ENCODE data around the gene EIF1. TPM values are rescaled to one million over a fixed set of nuclear protein-coding genes. Genes with fewer than 3 reads are reported as not detected.
"Not testable (repeated sequence)": the region's sequence is repeated elsewhere in the genome, so short reads cannot be mapped to it uniquely, and the experiment has no call there.

EIF1 gene
- total RNA-seq, 1 donor from 2014 or later: 1,088 TPM

DNA sequence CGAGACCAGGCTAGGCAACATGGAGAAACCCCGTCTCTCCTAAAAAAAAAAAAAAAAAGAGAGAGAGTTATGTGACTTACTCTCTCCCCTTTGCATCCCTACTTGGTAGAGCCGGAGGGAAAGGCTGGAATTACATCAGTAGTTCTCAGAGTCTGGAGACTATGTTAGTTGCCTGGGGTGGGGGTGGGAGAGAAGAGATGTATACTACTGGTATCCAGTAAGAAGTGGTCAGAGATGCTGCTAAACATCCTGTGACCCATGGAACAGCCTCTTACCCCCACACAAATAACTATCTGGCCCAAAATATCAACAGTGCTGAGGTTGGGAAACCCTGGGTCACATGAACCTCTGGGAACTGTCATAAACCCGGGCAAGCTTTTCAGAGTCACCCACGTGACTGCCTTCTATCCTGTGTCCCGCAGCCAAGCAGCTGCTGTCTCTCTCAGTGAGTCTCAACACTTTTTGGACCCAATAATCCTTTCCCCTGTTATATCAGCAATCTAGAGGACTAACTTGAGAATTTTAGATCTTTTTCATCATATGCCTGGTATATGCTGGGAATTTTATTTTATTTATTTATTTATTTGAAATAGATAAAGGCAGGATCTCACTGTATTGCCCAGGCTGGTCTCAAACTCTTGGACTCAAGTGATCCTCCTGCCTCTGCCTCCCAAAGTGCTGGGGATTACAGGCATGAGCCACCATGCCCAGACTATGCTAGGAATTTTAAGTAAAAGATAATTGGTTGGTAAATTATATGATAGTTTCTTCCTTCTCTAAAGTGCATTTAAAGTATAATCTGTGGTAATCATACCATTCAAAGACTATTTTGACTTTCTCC lies 8.7 kb downstream of the EIF1 start:
- H3K36me3 Mint-ChIP-seq (ENCODE audit: unreplicated experiment): no peaks in the 10 kb centered on the region
- TF ChIP-seq, protein P1, sequence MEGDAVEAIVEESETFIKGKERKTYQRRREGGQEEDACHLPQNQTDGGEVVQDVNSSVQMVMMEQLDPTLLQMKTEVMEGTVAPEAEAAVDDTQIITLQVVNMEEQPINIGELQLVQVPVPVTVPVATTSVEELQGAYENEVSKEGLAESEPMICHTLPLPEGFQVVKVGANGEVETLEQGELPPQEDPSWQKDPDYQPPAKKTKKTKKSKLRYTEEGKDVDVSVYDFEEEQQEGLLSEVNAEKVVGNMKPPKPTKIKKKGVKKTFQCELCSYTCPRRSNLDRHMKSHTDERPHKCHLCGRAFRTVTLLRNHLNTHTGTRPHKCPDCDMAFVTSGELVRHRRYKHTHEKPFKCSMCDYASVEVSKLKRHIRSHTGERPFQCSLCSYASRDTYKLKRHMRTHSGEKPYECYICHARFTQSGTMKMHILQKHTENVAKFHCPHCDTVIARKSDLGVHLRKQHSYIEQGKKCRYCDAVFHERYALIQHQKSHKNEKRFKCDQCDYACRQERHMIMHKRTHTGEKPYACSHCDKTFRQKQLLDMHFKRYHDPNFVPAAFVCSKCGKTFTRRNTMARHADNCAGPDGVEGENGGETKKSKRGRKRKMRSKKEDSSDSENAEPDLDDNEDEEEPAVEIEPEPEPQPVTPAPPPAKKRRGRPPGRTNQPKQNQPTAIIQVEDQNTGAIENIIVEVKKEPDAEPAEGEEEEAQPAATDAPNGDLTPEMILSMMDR (IDR thresholded peaks at IDR 0.05; ENCODE audit: partially characterized antibody, unreplicated experiment): no peak
- no peak overlapping the region for H3K4me3 Mint-ChIP-seq (ENCODE audit: unreplicated experiment)
- H3K9me3 Mint-ChIP-seq (ENCODE audit: unreplicated experiment): peaks cover 2% of the 10 kb centered on the region
- peaks cover 5% of the 10 kb centered on the region for H3K27me3 Mint-ChIP-seq (ENCODE audit: unreplicated experiment)
- peaks cover 5% of the 10 kb centered on the region for H3K4me1 Mint-ChIP-seq (ENCODE audit: low read depth, unreplicated experiment)
- H3K27ac Mint-ChIP-seq (ENCODE audit: unreplicated experiment): no peak overlapping the region
- no peak for DNase-seq

DNA sequence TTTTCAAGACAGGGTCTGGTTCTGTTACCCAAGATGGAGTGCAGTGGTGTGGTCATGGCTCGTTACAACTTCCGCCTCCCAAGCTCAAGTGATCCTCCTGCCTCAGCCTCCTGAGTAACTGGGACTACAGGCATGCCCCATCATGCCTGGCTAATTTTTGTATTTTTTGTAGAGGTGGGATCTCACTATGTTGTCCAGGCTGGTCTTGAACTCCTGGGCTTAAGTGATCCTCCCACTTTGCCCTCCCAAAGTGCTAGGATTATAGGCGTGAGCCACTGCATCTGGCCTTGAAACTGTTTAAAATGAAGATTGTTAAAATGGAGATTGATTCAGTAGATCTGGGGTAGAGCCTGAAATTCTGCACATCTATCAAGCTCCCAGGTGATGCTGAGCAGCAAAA lies 12.2 kb downstream of the EIF1 start:
- not testable (repeated sequence) for H3K27ac Mint-ChIP-seq (ENCODE audit: unreplicated experiment); H3K36me3 Mint-ChIP-seq (ENCODE audit: unreplicated experiment); H3K27me3 Mint-ChIP-seq (ENCODE audit: unreplicated experiment); DNase-seq; H3K4me3 Mint-ChIP-seq (ENCODE audit: unreplicated experiment); H3K9me3 Mint-ChIP-seq (ENCODE audit: unreplicated experiment)
- H3K4me1 Mint-ChIP-seq (ENCODE audit: low read depth, unreplicated experiment): peaks cover 12% of the 10 kb centered on the region

DNA sequence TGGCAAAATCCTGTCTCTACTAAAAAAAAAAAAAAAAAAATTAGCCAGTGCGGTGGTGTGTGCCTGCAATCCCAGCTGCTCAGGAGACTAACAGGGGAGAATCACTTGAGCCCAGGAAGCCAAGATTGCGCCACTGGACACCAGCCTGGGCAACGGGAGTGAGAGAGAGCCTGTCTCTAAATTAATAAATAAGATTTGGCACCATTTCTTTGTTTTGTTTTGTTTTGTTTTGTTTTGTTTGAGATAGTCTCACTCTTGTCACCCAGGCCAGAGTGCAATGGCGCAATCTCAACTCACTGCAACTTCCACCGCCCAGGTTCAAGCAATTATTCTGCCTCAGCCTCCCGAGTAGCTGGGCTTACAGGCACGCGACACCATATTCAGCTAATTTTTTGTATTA lies 14.0 kb downstream of the EIF1 start:
- H3K9me3 Mint-ChIP-seq (ENCODE audit: unreplicated experiment): peaks cover 3% of the 10 kb centered on the region
- TF ChIP-seq, protein P1 (IDR thresholded peaks at IDR 0.05; ENCODE audit: partially characterized antibody, unreplicated experiment): no peak
- peaks cover 7% of the 10 kb centered on the region for H3K4me1 Mint-ChIP-seq (ENCODE audit: low read depth, unreplicated experiment)
- no peak overlapping the region for H3K27ac Mint-ChIP-seq (ENCODE audit: unreplicated experiment)
- DNase-seq: no peak
- H3K4me3 Mint-ChIP-seq (ENCODE audit: unreplicated experiment): no peak overlapping the region
- H3K36me3 Mint-ChIP-seq (ENCODE audit: unreplicated experiment): no peaks in the 10 kb centered on the region
- peaks cover 7% of the 10 kb centered on the region for H3K27me3 Mint-ChIP-seq (ENCODE audit: unreplicated experiment)

DNA sequence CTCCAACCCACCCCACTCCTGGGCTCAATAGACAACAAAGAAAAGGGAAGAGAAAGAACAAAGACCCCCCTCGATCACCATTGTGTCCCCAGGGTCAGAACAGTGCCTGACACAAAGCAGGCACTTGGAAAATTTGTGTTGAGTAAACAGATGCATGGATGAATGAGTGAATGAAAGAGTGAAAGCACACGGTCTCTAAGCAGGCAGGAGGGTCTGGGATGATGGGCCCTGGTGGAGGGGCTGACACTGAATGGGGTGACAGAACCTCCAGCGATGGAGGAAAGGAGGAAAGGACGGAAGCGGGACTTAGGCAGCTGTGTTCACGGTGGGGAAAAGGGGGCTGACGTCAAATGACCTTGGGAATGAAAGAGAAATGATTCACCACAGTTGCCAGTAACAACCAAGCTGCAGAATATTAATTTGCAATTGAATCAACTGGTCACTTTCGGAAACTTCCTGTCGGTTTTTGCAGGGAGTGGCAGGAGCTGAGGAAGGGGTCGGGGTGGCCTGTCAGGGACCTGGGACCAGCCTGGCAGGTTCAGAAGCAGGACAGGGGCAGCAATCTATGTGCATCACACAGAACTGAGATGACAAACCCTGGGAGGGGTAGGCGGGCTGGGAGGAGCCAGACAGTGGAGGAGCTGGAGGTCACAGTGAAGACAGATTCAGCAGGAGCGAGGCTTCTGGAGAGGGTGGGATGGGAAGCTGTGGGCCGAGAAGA lies 16.7 kb downstream of the EIF1 start:
- Mint-ChIP-seq H3K27ac (ENCODE audit: unreplicated experiment) (peak overlapping the region; percentile 48), H3K4me1 (ENCODE audit: low read depth, unreplicated experiment) (peaks cover 7% of the 10 kb centered on the region), H3K9me3 (ENCODE audit: unreplicated experiment) (peaks cover 5% of the 10 kb centered on the region), H3K27me3 (ENCODE audit: unreplicated experiment) (peaks cover 7% of the 10 kb centered on the region), H3K4me3 (ENCODE audit: unreplicated experiment) (peak overlapping the region; percentile 12), H3K36me3 (ENCODE audit: unreplicated experiment) (no peaks in the 10 kb centered on the region)
- peak; percentile 37 for DNase-seq
- TF ChIP-seq, protein P1 (IDR thresholded peaks at IDR 0.05; ENCODE audit: partially characterized antibody, unreplicated experiment): no peak

DNA sequence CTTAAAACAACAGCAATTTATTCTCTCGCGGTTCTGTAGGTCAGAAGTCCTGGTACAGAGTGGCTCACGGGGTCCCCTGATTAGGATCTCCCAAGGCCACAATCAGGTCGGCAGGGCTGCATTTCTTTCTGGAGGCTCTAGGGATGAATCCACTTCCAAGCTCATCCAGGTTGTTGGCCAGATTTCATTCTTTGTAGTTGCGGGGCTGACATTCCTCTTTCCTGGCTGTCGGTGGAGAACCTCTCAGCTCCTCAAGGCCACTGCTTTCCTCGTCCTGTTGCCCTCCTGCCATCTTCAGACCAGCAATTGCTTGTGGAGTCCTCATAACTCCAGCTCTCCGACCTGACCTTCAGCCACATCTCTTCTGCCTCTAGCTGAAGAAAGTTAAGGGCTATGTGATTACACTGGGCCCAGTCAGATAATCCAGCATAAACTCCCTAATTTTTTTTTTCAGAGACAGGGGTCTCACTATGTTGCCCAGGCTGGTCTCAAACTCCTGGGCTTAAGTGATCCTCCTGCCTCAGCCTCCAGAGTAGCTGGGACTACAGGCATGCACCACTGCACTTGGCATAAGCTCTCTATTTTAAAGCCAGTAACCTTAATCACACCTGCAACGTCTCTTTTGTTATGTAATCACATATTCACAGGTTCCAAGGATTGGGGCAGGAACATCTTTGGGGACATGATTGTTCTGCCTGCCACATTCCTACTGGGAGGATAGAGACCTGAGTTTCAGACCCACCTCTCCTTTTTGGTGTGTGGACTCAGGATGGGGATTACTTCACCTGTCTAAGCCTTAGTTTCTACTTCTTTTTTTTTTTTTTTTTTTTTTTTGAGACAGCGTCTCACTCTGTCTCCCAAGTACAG lies 19.4 kb downstream of the EIF1 start:
- Mint-ChIP-seq H3K9me3 (ENCODE audit: unreplicated experiment) (peaks cover 5% of the 10 kb centered on the region), H3K4me1 (ENCODE audit: low read depth, unreplicated experiment) (peaks cover 11% of the 10 kb centered on the region), H3K27ac (ENCODE audit: unreplicated experiment) (no peak overlapping the region), H3K27me3 (ENCODE audit: unreplicated experiment) (peaks cover 9% of the 10 kb centered on the region), H3K4me3 (ENCODE audit: unreplicated experiment) (no peak overlapping the region), H3K36me3 (ENCODE audit: unreplicated experiment) (no peaks in the 10 kb centered on the region)
- TF ChIP-seq, protein P1 (IDR thresholded peaks at IDR 0.05; ENCODE audit: partially characterized antibody, unreplicated experiment): no peak
- no peak for DNase-seq

All from glutamatergic neuron (in vitro differentiated cells).